ENCODE measurements around the gene RIN1. TPM values are rescaled to one million over a fixed set of nuclear protein-coding genes. Genes with fewer than 3 reads are reported as not detected.
A peak's percentile ranks its signal among the peaks of the same experiment; 100 is the strongest.

RIN1 gene
- total and polyA plus RNA-seq, 9 of the 15 experiments (the other 6 are each of a cell fraction or from before 2014, with no cell fraction given): 0.01 to 1.2 (median 0.45) TPM; not detected in 1

DNA sequence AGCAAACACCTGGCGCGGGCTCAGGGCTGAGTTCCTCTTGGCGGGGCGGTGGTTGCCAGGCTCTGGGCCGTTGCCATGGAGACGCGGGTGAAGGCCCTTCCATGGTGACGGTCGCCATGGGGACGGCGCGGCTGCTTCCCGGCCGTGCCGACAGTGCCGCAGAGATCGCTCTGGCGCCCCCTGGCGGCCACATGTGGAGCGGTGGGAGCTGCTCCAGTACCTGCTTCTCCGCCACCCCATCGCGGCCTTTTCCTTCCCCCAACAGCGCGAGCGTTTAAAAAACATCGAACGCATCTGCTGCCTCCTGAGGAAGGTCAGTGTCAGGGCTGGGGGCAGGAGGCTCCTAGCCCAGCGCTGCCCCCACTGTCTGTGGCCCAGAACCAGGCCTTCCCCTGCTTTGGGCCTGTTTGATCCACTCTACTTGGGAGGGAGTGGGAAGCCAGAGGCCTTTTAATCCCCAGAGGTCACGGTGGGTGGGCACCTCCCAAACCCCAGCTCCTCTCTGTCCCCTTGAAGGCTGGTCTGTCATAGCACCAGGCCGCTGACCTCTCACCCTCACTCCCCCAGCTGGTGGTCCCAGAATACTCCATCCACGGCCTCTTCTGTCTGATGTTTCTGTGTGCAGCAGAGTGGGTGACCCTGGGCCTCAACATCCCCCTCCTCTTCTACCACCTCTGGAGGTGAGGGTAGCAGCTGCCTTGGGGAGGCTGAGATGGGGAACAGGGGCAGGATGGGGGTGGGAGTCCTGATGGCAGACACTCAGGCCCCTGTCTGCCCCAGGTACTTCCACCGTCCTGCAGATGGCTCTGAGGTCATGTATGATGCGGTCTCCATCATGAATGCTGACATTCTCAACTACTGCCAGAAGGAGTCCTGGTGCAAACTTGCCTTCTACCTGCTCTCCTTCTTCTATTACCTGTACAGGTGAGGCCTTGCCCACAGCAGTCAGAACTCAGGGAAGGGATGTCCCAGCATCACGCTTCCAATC, 53.5 kb downstream of the RIN1 start (continued):
- TF ChIP-seq, protein P1, sequence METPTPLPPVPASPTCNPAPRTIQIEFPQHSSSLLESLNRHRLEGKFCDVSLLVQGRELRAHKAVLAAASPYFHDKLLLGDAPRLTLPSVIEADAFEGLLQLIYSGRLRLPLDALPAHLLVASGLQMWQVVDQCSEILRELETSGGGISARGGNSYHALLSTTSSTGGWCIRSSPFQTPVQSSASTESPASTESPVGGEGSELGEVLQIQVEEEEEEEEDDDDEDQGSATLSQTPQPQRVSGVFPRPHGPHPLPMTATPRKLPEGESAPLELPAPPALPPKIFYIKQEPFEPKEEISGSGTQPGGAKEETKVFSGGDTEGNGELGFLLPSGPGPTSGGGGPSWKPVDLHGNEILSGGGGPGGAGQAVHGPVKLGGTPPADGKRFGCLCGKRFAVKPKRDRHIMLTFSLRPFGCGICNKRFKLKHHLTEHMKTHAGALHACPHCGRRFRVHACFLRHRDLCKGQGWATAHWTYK (CRISPR knock-in tag; IDR thresholded peaks at IDR 0.05): 0 out of 2 replicates have a peak, but pooled peaks have one; percentile 54
- TF ChIP-seq VEZF1 (CRISPR knock-in tag; IDR thresholded peaks at IDR 0.05) (peak; percentile 23; the same call in 1 of the 2 replicates), PCBP1 (IDR thresholded peaks at IDR 0.05; ENCODE audit: low read depth, low read length, poor library complexity, severe bottlenecking) (peak; percentile 88), EP300 (IDR thresholded peaks at IDR 0.05; ENCODE audit: low read length) (0 out of 2 replicates have a peak, but pooled peaks have one; percentile 19), CHD4 (IDR thresholded peaks at IDR 0.05; ENCODE audit: insufficient read depth, insufficient replicate concordance, low read depth, low read length, poor library complexity, severe bottlenecking) (no peak), BHLHE40 (IDR thresholded peaks at IDR 0.05; ENCODE audit: low read length) (peak; percentile 69), ELF2 (CRISPR knock-in tag; IDR thresholded peaks at IDR 0.05) (no peak), OTX1 (CRISPR knock-in tag; IDR thresholded peaks at IDR 0.05) (peak; percentile 25; the same call in 1 of the 2 replicates)
- TF ChIP-seq, protein P2, sequence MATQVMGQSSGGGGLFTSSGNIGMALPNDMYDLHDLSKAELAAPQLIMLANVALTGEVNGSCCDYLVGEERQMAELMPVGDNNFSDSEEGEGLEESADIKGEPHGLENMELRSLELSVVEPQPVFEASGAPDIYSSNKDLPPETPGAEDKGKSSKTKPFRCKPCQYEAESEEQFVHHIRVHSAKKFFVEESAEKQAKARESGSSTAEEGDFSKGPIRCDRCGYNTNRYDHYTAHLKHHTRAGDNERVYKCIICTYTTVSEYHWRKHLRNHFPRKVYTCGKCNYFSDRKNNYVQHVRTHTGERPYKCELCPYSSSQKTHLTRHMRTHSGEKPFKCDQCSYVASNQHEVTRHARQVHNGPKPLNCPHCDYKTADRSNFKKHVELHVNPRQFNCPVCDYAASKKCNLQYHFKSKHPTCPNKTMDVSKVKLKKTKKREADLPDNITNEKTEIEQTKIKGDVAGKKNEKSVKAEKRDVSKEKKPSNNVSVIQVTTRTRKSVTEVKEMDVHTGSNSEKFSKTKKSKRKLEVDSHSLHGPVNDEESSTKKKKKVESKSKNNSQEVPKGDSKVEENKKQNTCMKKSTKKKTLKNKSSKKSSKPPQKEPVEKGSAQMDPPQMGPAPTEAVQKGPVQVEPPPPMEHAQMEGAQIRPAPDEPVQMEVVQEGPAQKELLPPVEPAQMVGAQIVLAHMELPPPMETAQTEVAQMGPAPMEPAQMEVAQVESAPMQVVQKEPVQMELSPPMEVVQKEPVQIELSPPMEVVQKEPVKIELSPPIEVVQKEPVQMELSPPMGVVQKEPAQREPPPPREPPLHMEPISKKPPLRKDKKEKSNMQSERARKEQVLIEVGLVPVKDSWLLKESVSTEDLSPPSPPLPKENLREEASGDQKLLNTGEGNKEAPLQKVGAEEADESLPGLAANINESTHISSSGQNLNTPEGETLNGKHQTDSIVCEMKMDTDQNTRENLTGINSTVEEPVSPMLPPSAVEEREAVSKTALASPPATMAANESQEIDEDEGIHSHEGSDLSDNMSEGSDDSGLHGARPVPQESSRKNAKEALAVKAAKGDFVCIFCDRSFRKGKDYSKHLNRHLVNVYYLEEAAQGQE (IDR thresholded peaks at IDR 0.05; ENCODE audit: borderline replicate concordance): peak; percentile 68
- TF ChIP-seq, protein P2 (CRISPR knock-in tag; IDR thresholded peaks at IDR 0.05; ENCODE audit: low read depth): peak; percentile 81

Data from K562 (cell line).